GM21526 (cell line): ENCODE results near the gene CYTH3.
"Not testable (repeated sequence)": the region's sequence is repeated elsewhere in the genome, so short reads cannot be mapped to it uniquely, and the experiment has no call there.

Source experiments
- ATAC-seq: cut with Tn5 transposase; IDR thresholded peaks from one replicate; pipeline ENCODE4 v1.9.1; 2021; ENCODE audit warnings: moderate library complexity; ENCODE audit not compliant: unreplicated experiment, low FRiP score

Gene CYTH3

DNA sequence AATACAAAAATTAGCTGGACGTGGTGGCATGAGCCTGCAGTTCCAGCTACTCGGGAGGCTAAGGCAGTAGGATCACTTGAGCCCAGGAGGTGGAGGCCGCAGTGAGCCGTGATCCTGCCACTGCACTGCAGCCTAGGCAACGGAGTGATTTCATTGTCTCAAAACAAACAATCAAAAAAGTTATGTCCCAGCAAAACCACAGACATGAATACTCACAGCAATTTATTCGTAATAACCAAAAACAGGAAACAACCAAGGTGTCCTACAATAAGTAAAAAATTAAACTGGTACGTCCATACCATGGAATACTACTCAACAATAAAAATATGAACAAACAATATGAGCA lies 11.6 kb upstream of the CYTH3 start:
- no peak for ATAC-seq

GRCh38 chr7:6283391-6284054 lies 11.1 kb upstream of the CYTH3 start:
- not testable (repeated sequence) for ATAC-seq

DNA sequence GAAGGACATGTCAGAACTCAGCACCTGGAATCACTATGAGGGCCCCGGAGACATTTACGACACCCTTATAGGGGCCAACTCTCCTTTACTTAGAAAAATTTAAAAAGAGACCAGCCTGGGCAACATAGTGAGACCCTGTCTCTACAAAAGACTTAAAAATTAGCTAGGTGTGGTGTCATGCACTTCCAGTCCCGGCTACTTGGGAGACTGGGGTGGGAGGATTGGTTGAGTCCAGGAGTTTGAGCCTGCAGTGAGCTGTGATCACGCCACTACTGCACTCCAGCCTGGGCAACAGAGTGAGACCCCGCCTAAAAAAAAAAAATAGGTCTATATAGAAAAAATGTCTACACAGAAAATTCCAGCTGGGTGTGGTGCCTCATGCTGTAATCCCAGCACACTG lies 7.5 kb upstream of the CYTH3 start:
- ATAC-seq = no peak

DNA sequence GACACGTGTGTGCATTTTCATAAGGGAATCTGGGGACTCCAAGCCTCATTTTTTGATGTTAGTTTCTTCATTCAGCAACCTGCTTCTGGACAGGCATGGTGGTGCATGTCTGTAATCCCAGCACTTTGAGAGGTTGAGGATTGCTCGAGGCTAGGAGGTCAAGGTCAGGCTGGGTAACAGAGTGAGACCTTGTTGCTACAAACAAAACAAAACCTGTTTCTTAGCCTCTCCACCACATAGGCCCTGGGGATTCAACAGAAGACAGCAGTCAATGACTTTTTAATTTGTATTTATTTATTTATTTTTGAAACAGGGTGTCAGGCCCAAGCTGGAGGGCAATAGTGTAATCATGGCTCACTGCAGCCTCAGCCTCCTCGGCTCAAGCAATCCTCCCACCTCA lies 6.9 kb upstream of the CYTH3 start:
- no peak for ATAC-seq

DNA sequence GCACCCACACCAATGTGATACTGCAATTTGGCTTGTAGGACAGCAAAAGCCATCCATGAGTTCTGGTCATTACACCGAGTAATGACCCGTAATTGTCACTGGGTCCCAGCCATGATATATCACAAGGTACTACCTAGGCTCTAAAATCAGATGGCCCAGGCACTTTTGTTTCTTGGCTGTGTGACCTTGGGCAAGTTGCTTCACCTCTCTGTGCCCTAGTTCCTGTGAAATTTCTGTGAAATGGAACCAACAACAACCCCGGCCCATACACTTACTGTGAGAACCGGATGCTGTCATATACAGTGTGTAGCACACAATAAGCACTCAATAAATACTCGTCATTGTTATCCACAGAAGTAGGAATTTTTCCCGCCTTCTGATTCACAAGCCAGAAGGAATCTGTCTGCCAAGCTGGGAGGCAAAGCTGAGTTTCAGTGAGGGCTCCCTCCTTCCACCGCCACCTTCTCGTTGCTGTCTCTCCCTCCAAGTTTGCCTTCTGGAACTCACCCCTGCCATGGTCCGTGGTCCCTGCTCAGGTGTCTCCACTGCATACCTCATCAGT lies 6.4 kb upstream of the CYTH3 start:
- ATAC-seq = no peak

- ATAC-seq = no peak
Measured at GRCh38 chr7:6277476-6277875, 5.1 kb upstream of the CYTH3 start.

- no peak for ATAC-seq
Measured at GRCh38 chr7:6276911-6277408, 4.5 kb upstream of the CYTH3 start.

- no peak for ATAC-seq
Measured at GRCh38 chr7:6274743-6275142, 2.3 kb upstream of the CYTH3 start.

- no peak for ATAC-seq
Measured at GRCh38 chr7:6273917-6274630, 1.6 kb upstream of the CYTH3 start.

GRCh38 chr7:6273380-6273837 lies 985 bp upstream of the CYTH3 start:
- no peak for ATAC-seq

DNA sequence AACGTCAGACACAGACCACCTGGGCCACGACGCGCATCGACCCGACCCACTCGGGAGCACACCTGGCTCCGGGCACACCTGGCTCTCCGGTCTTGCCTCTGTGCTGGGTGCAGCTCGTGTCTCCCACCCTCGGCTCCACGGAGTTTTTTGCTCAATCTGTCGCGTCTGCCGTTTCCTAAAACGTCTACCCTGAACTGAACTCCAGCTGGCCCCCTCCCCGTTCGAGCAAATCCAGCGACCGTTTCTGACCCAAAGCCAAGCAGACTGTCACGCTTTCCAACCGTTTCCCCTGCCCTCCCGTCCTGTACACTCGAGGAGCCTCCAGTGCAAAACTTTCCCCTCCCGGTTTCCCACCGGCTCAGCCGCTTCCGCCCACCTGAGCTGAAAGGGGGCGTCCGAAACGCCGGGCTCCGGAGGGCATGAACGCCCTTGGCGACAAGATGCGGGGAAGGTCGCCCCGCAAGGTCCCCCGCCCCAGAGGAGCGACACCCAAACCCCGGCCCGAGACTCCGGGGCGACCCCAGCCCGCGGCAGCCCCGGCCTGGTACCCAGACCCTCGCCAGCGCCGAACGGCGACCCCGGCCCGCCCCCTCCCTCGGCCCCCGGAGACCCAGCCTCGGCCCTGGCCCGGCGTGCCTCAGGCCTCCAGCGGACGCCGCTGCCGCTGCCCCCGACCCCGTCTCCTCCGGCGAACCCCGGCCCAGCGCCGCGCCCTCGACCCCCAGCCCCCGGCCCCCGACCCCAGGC lies 557 bp downstream of the CYTH3 start:
- no peak for ATAC-seq

GRCh38 chr7:6271060-6271658 lies 1.3 kb downstream of the CYTH3 start:
- no peak for ATAC-seq

DNA sequence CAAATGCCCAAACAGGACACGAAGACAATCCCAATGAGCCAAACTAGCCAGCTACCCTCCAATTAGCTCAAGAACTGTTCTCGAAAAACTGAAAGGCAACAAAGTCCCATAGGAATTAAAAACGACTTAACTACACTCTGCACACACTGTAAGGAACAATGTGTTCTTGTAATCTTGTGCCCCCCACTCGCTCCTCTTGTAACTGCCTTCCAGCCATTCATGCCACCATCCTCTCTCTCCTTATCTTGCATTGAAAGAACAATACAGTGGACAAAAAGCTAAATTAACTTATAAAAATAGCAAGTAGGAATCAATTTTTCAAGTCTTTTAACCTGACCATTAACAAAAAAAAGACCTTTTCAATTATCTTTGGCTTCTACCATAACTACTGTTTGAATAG lies 2.9 kb downstream of the CYTH3 start:
- no peak for ATAC-seq

GRCh38 chr7:6268907-6269306 lies 3.5 kb downstream of the CYTH3 start:
- ATAC-seq = no peak

DNA sequence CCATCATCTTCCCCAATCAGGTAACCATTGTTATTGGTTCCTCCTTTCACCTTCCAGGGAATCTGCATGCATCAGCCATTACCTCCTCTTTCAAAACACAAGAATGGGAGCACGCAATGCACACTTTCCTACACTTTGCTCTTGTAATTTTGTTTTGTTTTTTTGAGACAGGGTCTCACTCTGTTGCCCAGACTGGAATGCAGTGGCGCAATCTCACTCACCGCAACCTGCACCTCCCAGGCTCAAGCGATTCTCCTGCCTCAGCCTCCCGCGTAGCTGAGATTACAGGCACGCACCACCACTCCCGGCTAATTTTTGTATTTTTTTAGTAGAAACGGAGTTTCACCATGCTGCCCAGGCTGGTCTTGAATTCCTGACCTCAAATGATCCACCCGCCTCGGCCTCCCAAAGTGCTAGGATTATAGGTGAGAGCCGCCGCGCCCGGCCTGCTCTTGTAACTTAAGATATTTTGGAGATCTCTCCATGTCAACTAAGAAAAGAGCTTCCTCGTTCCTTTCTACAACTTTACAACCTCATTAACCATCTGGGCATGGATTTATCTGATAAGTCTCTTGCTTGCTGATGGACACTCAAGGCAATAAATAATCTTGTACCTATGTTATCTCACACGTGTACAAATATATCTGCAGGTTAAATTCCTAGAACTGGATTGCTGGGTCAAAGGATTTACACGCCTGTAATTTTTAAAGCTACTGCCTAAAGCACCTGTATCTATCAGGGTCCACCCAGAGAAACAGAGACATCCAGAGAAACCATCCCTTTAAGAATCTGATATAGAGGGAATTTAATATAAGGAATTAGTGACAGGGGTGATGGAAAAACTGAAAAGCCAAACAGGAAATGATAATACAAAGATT lies 4.2 kb downstream of the CYTH3 start:
- no peak for ATAC-seq

- no peak for ATAC-seq
Measured at GRCh38 chr7:6266699-6267098, 5.7 kb downstream of the CYTH3 start.

GRCh38 chr7:6262221-6262620 lies 10.2 kb downstream of the CYTH3 start:
- no peak for ATAC-seq

DNA sequence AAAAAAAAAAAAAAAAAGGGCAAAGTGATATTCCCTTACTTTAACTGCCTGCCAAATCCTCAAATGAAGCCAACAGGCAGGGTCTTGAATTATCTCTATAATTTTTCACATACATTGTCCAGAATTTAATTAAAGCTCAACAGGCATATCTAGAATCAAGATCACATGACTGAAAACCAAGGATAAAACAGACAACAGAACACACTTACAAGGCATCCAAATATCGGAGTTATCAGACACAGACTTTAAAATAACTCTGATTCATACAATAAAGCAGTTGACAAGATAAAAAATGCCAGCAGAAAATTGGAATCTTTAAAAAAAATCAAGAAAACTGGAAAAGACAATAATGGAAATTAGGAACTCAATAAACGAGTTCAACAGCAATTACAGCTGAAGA lies 10.7 kb downstream of the CYTH3 start:
- ATAC-seq = no peak

GRCh38 chr7:6260291-6261187 lies 11.9 kb downstream of the CYTH3 start:
- ATAC-seq = no peak
